Neutrophil (primary cell): ENCODE measurements around the gene NLGN2.

Experiments used
- H3K27ac ChIP-seq: fragments of 200-600 bp; sonication (generic); 2 replicates; pipeline ENCODE4 v1.5.1; 2016; ENCODE audit warnings: mild to moderate bottlenecking, moderate library complexity
- H3K27me3 ChIP-seq: fragments of 200-600 bp; sonication (generic); 2 replicates; pipeline ENCODE4 v1.6.0; 2016; ENCODE audit warnings: mild to moderate bottlenecking
- H3K36me3 ChIP-seq: fragments of 200-600 bp; sonication (generic); 2 replicates; pipeline ENCODE4 v1.5.1; 2017
- H3K4me1 ChIP-seq, 2 experiments: fragments of 200-600 bp in 1 of 2; sonication (generic) in 1 of 2; 1 replicate in 1 of 2; 2 replicates in 1 of 2; pipeline versions ENCODE4 v1.5.1 to v1.6.1; 2013 to 2016; ENCODE audit warnings: low read depth in 1 of 2, low read length in 1 of 2, mild to moderate bottlenecking in 1 of 2, moderate library complexity in 1 of 2; ENCODE audit not compliant: control insufficient read depth in 1 of 2, insufficient read depth in 1 of 2
- H3K4me3 ChIP-seq, 2 experiments: fragments of 200-600 bp in 1 of 2; sonication (generic) in 1 of 2; 1 replicate in 1 of 2; 2 replicates in 1 of 2; pipeline ENCODE4 v1.5.1; 2013 to 2016; ENCODE audit warnings: low read depth in 1 of 2, low read length in 1 of 2, mild to moderate bottlenecking in 1 of 2, moderate library complexity in 1 of 2
- H3K9me3 ChIP-seq: fragments of 200-600 bp; sonication (generic); 2 replicates; pipeline ENCODE4 v1.5.1; 2016
- CTCF ChIP-seq: fragments of 200-600 bp; sonication (generic); IDR thresholded peaks from 2 replicates; pipeline ENCODE4 v1.5.1; 2016; ENCODE audit warnings: antibody characterized with exemption

Gene NLGN2

DNA sequence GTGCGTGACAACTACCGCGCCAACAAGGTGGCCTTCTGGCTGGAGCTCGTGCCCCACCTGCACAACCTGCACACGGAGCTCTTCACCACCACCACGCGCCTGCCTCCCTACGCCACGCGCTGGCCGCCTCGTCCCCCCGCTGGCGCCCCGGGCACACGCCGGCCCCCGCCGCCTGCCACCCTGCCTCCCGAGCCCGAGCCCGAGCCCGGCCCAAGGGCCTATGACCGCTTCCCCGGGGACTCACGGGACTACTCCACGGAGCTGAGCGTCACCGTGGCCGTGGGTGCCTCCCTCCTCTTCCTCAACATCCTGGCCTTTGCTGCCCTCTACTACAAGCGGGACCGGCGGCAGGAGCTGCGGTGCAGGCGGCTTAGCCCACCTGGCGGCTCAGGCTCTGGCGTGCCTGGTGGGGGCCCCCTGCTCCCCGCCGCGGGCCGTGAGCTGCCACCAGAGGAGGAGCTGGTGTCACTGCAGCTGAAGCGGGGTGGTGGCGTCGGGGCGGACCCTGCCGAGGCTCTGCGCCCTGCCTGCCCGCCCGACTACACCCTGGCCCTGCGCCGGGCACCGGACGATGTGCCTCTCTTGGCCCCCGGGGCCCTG is 9.5 kb downstream of the NLGN2 start:
- no peaks in the 10 kb centered on the region for H3K36me3 ChIP-seq
- H3K4me1 ChIP-seq: no peaks in the 10 kb centered on the region
- no peaks in the 10 kb centered on the region for H3K27me3 ChIP-seq
- no peak overlapping the region for H3K27ac ChIP-seq
- no peak overlapping the region for H3K4me3 ChIP-seq
- no peaks in the 10 kb centered on the region for H3K9me3 ChIP-seq
- no peak for TF ChIP-seq CTCF

- no peaks in the 10 kb centered on the region for H3K27me3 ChIP-seq
- no peaks in the 10 kb centered on the region for H3K4me1 ChIP-seq
- no peaks in the 10 kb centered on the region for H3K9me3 ChIP-seq
- no peak overlapping the region for H3K4me3 ChIP-seq
- H3K27ac ChIP-seq: no peak overlapping the region
- no peak for TF ChIP-seq CTCF
- H3K36me3 ChIP-seq: no peaks in the 10 kb centered on the region
Observed at GRCh38 chr17:7418472-7419152, 11.0 kb downstream of the NLGN2 start.

GRCh38 chr17:7419819-7420610 is 12.4 kb downstream of the NLGN2 start, which contains the start of gene SPEM1:
Gene SPEM1, plus strand, starts transcription at chr17:7420324. Its CDS starts 61 bp downstream, at chr17:7420385.
- no peak within 1 kb of the TSS for H3K27ac ChIP-seq
- no peaks in the 10 kb centered on the region for H3K36me3 ChIP-seq
- H3K27me3 ChIP-seq: no peaks in the 10 kb centered on the region
- no peak within 1 kb of the TSS for H3K4me3 ChIP-seq
- no peak for TF ChIP-seq CTCF
- no peaks in the 10 kb centered on the region for H3K4me1 ChIP-seq
- no peaks in the 10 kb centered on the region for H3K9me3 ChIP-seq

- Histone ChIP-seq H3K27me3 (no peaks in the 10 kb centered on the region), H3K36me3 (no peaks in the 10 kb centered on the region), H3K9me3 (no peaks in the 10 kb centered on the region), H3K4me1 (no peaks in the 10 kb centered on the region), H3K27ac (no peak overlapping the region), H3K4me3 (no peak overlapping the region)
- no peak for TF ChIP-seq CTCF
Observed at GRCh38 chr17:7421186-7421585, 13.5 kb downstream of the NLGN2 start.

GRCh38 chr17:7423679-7424078 is 16.0 kb downstream of the NLGN2 start:
- no peak for TF ChIP-seq CTCF

More at GRCh38 chr17:7423679-7424078, 16.0 kb downstream of the NLGN2 start:
- no peaks in the 10 kb centered on the region for H3K9me3 ChIP-seq
- H3K4me3 ChIP-seq: no peak overlapping the region
- H3K36me3 ChIP-seq: no peaks in the 10 kb centered on the region
- H3K27ac ChIP-seq: no peak overlapping the region
- H3K27me3 ChIP-seq: no peaks in the 10 kb centered on the region
- no peaks in the 10 kb centered on the region for H3K4me1 ChIP-seq
